A549 treated with CORT108297 at 1 μM for 4 hours (cell line): Measurements from ENCODE around the gene AOC1. TPM values are rescaled to one million over a fixed set of nuclear protein-coding genes. Genes with fewer than 3 reads are reported as not detected.

Source experiments
- total RNA-seq: library from RNA; stranded (reverse); fragments of 200-300 nt; extraction: Qiagen RNA extraction; gene quantifications from 5 replicates; pipeline ENCODE4 v1.2.3, GENCODE V29; 2022

AOC1 gene, protein sequence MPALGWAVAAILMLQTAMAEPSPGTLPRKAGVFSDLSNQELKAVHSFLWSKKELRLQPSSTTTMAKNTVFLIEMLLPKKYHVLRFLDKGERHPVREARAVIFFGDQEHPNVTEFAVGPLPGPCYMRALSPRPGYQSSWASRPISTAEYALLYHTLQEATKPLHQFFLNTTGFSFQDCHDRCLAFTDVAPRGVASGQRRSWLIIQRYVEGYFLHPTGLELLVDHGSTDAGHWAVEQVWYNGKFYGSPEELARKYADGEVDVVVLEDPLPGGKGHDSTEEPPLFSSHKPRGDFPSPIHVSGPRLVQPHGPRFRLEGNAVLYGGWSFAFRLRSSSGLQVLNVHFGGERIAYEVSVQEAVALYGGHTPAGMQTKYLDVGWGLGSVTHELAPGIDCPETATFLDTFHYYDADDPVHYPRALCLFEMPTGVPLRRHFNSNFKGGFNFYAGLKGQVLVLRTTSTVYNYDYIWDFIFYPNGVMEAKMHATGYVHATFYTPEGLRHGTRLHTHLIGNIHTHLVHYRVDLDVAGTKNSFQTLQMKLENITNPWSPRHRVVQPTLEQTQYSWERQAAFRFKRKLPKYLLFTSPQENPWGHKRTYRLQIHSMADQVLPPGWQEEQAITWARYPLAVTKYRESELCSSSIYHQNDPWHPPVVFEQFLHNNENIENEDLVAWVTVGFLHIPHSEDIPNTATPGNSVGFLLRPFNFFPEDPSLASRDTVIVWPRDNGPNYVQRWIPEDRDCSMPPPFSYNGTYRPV
- total RNA-seq = not detected in 5 replicates

DNA sequence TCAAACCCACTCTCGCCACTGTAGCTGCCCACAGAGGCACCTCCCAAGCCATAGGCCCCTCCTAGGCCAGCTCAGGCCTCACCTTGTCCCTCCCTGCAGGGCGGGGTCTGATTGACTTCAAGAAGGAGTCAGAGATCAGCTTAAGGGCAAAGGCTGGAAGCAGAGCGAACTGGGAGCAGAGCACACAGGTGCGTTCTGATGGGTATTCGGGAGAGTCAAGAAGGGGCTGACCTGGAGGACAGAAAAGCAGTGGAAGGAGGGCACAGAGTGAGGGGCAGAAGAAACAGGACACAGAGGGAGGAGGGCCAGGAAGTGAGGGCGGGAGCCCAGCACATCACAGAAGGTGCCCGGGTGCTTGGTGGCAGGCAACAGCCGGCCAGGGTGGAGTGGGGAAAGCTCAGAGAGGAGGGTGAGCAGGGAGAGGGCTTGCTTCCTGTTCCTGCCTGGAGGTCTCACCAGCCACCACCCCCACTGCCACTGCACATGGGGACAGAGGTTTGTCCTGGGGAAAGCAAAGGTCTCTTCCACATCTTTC is at the start of gene AOC1:
TSS of gene AOC1 (plus strand) at position 147 of the 535 bp plus-strand sequence. CDS start 3,954 bp downstream, outside the sequence.

Other genes starting within 250 kb of the AOC1 start
- not detected in 5 replicates for gene GIMAP6, start 220.1 kb upstream of the AOC1 start, total RNA-seq
- gene GIMAP2, start 166.8 kb upstream of the AOC1 start, total RNA-seq = 0.09 TPM in 1 of 5 replicates, not detected in the others
- gene GIMAP1, start 135.9 kb upstream of the AOC1 start, total RNA-seq = not detected in 5 replicates
- gene GIMAP5, start 115.1 kb upstream of the AOC1 start, total RNA-seq = 0.14 TPM in 1 of 5 replicates, not detected in the others
- 0.12 to 0.13 TPM in 2 of 5 replicates, not detected in the others for gene TMEM176B, start 52.2 kb upstream of the AOC1 start, total RNA-seq
- not detected in 5 replicates for gene TMEM176A, start 51.7 kb upstream of the AOC1 start, total RNA-seq
- gene KCNH2, start 125.8 kb downstream of the AOC1 start, total RNA-seq = 0.38 to 0.64 TPM (median 0.42 TPM) in 5 replicates
- 0.22 to 0.65 TPM (median 0.42 TPM) in 5 replicates for gene NOS3, start 138.5 kb downstream of the AOC1 start, total RNA-seq
- 0.16 to 0.73 TPM (median 0.55 TPM) in 5 replicates for gene ATG9B, start 172.0 kb downstream of the AOC1 start, total RNA-seq
- gene ABCB8, start 175.9 kb downstream of the AOC1 start, total RNA-seq = 33.1 to 55.2 TPM (median 52.6 TPM) in 5 replicates
- gene ASIC3, start 196.0 kb downstream of the AOC1 start, total RNA-seq = 4.3 to 12.9 TPM (median 10.4 TPM) in 5 replicates
- gene CDK5, start 205.4 kb downstream of the AOC1 start, total RNA-seq = 32.6 to 37.1 TPM (median 34.0 TPM) in 5 replicates
- gene SLC4A2, start 207.1 kb downstream of the AOC1 start, total RNA-seq = 191 to 306 TPM (median 300 TPM) in 5 replicates
- 52.6 to 89.4 TPM (median 82.4 TPM) in 5 replicates for gene FASTK, start 228.3 kb downstream of the AOC1 start, total RNA-seq
- gene TMUB1, start 231.0 kb downstream of the AOC1 start, total RNA-seq = 36.3 to 61.2 TPM (median 59.4 TPM) in 5 replicates
- gene AGAP3, start 234.0 kb downstream of the AOC1 start, total RNA-seq = 43.0 to 72.3 TPM (median 69.5 TPM) in 5 replicates